HG03575 (cell line): ENCODE data around the gene GET4.
"Not testable (repeated sequence)": the region's sequence is repeated elsewhere in the genome, so short reads cannot be mapped to it uniquely, and the experiment has no call there.

Source experiments
- ATAC-seq: cut with Tn5 transposase; IDR thresholded peaks from one replicate; pipeline ENCODE4 v1.9.1; 2021; ENCODE audit not compliant: unreplicated experiment, insufficient number of reproducible peaks, low FRiP score; ENCODE audit errors: extremely low read depth

Gene GET4

DNA sequence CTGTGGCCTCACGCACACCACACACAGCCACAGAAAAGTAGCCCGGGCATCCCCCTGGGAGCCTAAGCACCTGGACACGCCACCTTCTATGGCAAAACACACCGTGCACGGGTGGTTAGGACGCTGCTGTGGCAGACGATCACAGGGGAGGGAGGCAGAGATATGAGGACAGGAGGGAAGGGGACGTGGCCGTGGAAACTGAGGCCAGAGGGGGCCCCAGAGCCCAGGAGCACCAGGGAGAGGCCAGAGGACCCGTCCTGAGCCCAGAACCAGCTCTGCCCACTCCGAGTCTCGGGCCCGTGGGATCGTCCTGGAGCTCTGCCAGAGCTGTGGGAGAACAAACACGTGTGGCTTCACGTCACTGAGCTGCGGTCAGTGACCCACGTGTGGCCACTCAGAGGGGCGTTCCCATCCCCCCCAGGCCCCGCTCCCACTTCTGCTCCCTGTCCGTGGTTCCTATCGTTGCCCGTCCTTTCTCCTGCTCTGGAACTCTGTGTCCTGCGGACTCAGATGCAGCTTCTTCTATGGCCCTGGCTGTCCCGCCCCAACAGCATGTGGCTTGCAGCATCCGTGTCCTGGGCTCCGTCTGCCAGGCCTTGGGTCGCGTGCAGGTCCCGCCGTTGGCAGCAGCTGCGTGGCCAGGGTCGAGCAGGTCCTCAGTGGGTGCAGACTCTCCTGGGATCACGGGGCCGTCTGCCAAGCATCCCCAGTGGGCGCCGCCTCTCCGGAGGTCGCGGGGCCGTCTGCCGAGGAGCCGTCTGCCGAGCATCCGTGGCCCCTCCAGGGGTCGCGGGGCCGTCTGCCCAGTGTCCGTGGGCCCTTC, 31.0 kb downstream of the GET4 start:
- ATAC-seq: no peak

DNA sequence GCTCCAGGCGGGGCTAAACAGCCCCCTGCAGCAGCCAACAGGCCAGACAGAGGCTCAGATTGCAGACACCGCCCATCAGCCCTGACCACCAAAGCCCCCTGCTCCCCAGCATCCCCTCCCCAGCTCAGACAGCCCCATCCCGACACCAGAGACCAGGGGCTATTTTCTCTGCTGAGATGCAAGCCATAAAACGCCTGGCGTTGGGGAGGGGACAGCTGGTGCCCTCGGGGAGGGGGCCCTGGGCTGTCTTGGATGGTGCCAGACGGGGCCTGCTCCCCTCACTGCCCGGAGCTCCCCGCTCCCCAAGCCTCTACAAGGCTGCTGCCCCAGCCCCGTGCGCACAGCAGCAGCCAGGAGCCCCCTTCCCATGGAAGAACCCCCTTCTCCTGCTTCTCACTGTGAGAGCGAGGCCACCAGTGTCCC, 31.8 kb downstream of the GET4 start:
- no peak for ATAC-seq

DNA sequence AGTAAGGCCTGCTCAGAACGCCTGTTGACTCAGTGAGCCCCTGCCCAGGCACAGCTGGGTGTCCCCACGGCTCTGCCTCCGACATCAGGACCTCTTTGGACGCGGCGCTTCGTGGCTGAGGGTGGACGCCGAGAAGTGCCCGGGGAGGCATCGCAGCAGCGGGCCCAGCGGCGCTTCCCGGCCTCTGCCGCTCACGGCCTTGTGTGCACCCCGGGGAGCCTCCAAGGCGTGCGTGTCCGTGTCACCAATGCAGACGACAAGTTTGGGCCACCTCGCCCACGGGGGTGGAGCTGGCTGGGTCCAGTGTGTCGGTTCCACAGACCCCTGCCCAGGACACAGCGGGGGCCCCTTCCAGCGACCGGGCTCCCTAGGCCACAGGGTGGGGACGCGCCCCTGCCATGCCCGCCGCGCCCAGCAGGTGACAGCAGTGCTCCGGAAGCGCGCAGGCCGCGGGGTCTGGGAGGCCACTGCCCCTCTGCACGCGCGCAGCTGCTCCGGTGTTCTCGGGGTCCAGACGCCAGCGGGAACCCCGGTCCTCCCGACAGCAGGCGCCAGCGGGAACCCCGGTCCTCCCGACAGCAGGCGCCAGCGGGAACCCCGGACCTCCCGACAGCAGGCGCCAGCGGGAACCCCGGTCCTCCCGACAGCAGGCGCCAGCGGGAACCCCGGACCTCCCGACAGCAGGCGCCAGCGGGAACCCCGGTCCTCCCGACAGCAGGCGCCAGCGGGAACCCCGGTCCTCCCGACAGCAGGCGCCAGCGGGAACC, 32.4 kb downstream of the GET4 start:
- ATAC-seq: not testable (repeated sequence)

DNA sequence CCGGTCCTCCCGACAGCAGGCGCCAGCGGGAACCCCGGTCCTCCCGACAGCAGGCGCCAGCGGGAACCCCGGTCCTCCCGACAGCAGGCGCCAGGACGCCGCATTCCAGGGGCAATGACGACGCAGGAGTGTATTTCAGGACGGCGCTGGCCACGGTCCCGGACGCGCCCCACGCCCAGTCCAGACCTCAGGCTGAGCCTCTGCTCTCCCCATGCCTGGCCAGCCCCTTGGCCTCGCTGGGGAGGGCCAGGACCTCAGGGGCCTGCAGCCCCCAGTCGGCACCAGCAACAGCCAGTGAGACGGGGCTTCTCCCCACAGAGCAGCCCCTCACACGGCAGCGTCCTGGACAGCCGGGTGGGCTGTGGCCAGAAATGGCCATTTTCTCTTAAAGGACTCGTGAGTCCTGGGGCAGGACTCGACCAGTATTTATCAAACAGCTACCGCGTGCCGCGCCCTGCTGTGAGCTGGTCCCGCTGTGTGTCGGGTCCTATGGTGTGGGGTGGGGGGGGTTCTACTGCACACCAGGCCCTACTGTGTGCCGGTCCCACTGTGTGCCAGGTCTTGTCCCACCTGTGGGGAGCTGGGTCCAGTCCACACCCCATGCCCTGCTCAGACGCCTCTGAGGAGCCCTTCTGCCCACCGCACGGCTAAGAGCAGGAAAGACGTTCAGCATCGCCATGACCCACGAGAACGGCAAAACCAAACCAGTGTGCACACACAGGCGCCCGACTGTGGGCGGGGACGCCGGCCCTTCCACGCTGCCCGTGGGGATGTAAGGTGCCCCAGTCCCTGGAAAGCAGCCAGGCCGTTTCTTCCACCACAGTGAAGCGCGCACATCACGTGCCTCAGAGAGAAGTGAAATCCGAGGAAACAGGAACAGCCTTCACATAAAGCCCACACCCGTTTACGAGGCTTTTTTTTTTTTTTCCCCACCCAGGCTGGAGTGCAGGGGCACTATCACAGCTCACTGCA, 33.3 kb downstream of the GET4 start:
- no peak for ATAC-seq

DNA sequence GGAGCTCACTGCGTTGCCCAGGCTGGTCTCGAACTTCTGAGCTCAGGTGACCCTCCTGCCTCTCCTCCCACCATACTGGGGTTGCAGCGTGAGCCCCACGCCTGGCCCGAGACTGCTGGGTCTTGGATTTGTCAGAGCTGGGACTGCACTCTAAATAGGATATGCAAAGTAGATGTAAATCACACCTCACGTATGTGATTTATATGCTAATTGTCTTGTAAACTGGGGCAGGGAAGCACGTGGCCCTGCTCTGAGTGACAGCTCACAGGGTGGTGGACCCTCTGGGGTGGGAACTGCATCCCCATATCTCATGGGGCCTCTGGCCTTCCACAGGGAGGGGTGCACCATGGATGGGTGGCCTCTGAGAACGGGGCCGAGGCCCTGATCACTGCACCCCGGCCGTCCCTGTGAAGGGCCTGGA, 34.1 kb downstream of the GET4 start:
- ATAC-seq: no peak

DNA sequence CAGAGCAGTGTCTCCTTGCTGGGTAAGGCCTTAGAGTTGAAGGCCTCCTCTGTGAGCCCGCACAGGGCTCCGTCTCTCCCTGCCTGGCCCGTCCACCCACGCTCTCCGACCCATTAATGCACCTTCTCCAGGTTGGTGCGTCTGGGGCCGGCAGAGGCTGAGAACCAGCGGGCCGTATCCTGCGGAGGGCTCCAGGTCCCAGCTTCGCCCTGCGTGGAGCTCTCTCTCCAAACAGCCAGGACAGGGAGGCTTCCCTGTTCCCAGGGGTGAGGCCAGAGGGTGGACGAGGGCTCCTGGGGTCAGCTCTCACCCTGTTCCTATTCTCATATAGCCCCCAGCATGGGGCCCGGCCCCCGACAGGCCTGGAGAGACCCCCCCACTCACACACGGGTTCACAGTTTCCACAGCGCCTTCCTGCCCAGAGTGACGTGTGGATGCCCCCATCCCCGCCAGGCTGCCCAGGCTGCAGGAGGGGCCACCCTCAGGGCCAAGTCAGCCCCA, 34.6 kb downstream of the GET4 start:
- no peak for ATAC-seq

DNA sequence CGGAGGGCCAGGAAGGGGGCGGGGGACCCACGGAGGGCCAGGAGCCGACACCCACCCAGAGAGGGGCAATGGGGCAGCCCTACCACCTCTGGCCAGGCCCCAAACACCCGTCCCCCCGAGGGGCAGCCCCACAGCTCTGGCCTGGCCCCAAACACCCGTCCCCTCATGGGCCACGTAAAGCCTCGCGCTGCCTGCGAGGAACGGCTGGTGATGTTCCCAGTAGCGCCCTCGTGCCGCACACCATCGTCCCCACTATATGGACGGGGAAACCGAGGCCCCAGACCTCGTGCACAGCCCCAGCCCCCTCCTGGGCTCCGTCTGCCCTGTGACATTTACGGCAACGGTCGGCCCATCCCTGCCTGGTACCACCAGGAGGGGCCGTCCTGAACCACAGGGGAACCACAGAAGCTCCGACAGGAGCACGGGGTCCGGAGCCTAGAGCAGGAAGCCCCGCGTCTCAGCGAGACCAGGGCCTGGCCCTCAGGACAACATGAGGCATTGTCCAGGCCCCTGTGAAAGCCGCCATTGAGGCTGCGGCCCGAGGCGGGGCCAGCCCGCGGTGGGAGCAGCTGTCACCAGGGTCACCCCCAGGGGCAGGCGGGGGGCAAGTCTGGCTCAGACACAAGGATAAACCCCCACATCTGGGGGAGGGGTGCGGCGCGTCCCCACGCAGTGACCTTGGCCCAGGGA, 35.6 kb downstream of the GET4 start:
- no peak for ATAC-seq

DNA sequence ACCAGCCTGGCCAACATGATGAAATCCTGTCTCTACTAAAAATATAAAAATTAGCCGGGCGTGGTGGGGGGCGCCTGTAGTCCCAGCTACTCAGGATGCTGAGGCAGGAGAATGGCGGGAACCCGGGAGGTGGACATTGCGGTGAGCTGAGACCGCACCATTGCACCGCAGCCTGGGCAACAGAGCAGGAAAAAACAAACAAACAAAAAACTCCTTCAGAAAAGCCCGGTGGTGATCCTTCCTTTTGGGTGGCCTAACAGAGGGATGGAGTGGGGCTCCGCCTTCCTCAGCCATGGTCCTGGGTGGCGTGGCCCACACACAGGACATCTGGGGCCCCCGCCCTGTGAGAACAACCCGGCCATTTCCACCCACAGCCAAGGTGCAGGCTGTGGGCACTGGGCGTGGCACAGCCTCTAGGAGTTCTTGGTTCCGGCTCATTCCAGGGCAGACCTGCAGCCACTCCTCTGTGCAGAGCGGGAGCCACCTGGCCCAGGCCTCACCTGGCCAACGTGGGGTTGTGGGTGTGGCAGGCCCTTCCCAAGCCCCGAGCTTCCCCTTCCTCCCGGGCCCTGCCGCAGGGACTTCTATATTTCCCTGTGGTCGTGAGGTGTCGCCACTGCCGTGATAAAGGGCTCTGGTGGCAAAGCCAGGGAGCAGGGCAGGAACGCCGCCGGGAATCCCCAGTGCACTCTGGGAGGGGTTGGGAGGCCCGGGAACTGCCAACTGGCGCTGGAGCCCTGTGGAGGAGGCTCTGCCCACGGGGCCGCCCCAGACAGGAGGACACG, 37.6 kb downstream of the GET4 start:
- no peak for ATAC-seq

DNA sequence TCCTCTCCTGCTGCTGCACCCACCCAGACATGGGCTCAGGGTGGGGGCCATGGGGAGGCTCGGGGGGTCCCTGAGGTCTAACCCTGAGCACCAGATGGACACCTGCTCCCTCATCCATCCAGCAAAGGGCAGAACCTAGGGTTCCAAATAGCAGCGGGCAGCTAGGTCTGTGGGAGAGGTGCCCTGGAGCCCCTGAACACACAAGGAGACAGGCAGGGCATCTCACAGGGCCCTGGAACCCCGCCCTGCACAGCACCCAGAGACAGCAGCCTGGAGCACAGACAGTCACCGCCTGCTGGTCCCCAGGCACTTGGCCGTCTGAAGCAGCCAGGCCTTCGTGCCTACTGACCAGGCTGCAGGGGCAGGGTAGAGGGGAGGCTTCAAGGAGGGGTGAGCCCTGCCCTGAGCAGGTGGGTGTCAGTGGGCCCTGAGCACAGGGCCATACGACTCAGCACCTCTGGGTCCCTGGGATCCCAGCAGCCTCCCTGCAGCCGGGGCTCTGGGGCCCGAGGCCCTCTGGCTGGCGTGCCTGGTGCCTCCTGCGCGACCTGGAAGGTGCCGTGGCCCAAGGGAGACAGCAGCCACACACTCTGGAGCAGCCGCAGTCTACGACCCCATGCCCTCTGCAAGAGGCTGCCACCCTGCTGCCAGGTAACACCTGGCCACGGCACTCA, 38.3 kb downstream of the GET4 start:
- ATAC-seq: no peak

DNA sequence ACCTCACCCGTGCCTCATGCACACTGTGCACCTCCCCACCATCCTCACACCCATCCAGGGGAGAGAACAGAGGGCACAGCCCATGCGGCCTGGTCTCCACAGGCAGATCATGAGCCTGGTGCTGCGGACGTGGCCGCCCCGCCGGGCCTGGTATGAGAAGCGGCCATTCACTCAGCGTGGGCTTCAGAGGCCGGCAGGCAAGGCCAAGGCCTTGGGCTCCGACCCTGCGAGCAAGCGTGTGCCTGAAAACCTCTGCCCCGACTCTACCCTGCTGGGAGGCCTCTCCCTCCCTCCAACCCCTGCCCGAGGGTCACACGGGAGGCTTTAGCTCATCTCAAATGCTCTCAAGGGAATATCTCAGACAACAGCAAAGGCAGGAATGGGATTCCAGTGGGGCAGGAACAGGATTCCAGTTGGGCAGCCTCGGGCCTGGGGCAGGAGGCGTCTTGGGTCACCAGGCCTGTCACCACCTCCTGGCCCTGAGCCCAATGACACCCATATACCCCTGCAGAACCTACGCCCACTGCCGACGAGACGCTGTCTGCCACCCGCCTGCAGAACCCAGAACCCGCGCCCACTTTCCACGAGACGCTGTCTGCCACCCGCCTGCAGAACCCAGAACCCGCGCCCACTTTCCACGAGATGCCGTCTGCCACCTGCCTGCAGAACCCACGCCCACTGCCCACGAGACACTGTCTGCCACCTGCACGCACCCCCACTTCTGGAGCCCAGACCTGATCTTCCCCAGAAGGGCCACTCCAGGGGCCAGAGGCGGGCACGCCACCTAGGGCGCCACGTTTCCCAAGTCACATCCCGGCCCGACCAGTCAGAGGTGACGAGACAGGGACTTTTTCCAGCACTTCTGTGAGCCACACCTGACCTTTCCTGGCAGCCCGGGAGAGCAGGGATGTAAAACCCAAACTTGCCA, 39.2 kb downstream of the GET4 start:
- no peak for ATAC-seq

DNA sequence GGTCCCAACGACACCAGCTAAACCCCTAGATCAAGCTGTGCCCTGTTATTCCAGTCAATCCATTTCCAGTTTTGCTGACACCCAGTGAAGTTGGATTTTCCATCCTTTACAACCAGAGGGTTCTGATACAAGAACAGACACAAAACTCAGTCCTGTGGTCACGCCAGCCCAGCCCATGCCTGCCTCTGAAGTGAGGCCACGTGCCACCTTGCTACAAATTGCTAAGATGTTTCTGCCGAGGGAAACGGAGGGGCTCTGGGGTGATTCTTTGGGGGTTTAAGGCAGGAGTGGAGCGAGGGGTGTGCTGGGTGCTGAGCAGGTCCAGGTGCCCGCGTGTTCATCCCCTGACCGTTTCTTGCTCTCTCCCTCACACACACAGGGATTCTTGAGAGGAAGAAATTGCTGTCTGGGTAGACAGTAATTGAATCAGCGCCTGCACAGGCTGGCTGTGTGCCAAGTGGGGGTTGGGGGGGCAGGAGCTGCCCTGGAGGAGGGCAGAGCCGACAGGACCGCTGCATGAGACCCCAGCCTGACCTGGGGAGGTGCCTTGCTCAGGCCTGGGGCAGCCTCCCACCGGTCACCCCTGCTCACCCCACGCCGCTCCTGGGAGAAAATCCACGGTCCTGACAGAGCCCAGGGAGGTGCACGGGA, 40.1 kb downstream of the GET4 start:
- ATAC-seq: no peak

DNA sequence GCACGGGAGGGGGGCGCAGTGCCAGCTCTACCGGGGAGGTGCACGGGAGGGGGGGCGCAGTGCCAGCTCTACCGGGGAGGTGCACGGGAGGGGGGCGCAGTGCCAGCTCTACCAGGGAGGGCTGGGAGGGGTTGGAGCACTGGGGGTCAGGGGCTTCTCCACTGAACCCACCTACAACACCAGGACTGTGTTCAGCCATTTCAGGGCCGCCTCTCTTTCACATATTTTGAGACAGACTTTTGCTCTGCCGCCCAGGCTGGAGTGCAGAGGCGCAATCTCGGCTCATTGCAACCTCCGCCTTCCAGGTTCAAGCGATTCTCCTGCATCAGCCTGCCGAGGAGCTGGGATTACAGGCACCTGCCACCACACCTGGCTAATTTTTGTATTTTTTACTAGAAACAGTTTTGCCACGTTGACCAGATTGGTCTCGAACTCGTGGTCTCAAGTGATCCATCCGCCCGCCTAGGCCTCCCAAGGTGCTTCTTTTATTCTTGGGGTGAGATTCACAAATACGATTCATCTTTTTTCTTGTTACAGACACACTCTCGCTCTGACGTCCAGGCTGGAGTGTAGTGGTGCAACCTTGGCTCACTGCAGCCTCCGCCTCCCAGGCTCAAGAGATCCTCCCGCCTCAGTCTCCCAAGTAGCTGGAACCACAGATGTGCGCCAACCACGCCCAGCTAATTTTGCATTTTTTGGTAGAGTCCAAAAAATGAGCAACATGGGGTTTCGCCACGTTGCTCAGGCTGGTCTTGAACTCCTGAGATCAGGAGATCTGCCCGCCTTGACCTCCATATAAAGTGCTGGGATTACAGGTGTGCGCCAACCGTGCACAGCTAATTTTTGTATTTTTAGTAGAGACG, 41.1 kb downstream of the GET4 start:
- ATAC-seq: no peak

DNA sequence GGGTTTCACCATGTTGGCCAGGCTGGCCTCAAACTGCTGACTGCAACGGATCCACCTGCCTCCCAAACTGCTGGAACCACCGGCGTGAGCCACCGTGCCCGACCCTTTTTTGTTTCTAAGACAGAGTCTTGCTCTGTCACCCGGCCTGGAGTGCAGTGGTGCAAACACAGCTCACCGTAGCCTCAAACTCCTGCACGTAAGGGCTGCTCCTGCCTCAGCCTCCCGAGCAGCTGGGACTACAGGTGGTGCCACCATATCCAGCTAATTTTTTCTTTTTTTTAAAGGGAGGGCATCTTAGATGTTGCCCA, 41.7 kb downstream of the GET4 start:
- ATAC-seq: no peak

DNA sequence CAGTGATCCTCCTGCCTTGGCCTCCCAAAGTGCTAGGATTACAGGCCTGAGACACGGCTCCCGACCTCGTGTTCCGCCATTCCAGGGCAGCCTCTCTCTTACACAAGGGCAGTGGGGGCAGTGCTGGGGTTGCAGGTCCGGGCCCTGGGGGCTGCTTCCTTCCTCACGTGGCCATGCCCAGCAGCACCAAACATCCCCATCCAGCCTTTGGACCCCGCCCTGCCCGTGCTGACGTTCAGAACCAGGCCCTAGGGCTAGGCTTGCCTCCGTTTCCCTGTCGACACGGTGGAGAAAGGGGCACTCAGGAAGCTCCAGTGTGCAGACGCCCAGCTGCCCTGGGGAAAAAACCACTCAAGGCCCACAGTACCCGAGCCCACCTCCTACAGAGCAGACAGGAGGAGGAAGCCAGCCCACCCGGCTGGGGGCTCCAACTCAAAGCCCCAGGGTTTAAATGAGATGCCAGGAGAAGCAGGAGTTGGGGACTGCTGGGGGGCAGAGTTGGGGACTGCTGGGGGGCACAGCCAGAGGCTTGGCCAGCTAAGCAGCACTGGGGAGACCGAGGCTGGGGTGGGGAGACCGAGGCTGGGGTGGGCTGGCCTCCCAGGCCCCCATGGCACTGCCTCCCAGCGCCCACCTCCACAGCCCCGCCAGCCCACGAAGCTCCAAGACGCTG, 42.2 kb downstream of the GET4 start:
- ATAC-seq: no peak

DNA sequence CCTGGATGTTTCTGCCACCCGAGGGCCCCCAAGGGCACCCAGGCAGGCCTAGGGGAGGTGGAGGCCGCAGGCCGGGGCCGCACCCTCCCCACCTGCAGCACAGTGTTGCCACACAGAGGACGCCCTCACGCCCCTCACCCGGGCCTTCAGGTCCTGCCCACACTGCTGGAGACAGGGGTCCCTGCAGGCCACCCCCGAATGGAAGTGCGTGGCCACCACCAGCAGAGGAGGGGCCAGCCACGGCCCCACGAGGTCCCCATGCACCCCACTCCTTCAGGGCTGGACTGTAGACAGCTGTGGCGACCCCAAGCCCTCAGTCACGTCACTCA, 42.7 kb downstream of the GET4 start:
- no peak for ATAC-seq
